ENCODE data around the gene PLEKHD1. TPM values are rescaled to one million over a fixed set of nuclear protein-coding genes. Genes with fewer than 3 reads are reported as not detected.

The PLEKHD1 gene
- total RNA-seq, 2 experiments from 2014 or later, result 0.09 to 0.19 TPM

GRCh38 chr14:69471436-69471835, 13.1 kb upstream of the PLEKHD1 start:
- H3K4me3 ChIP-seq (ENCODE audit: low read depth, low read length, poor library complexity, severe bottlenecking), result no peak overlapping the region
- H2AFZ ChIP-seq (ENCODE audit: low read length), result no peak overlapping the region
- no peaks in the 10 kb centered on the region for H3K36me3 ChIP-seq (ENCODE audit: insufficient read depth, low read length)
- H3K4me2 ChIP-seq (ENCODE audit: low read length), result no peak overlapping the region
- BruUV-seq (replicated peaks), result no TSS peak
- no peaks in the 10 kb centered on the region for H3K9me2 ChIP-seq (ENCODE audit: insufficient read depth, low read length)
- H3K9me3 ChIP-seq (ENCODE audit: low read length), result no peaks in the 10 kb centered on the region
- no peak overlapping the region for H3K27ac ChIP-seq (ENCODE audit: low read depth, low read length, poor library complexity, severe bottlenecking)
- intact Hi-C loops (cut with micrococcal nuclease; ENCODE audit: unreplicated experiment), result no loop called here
- no peaks in the 10 kb centered on the region for H4K20me1 ChIP-seq (ENCODE audit: insufficient read depth, low read length)
- H3K4me1 ChIP-seq (ENCODE audit: insufficient read depth, low read length, poor library complexity, severe bottlenecking), result no peaks in the 10 kb centered on the region
- CTCF ChIA-PET (ENCODE audit: unreplicated experiment), result no interaction called here
- no peak for DNase-seq (ENCODE audit: low spot score)
- H3K79me2 ChIP-seq (ENCODE audit: insufficient read depth, low read depth, low read length), result no peaks in the 10 kb centered on the region
- no peak for TF ChIP-seq EZH2phosphoT487 (IDR thresholded peaks at IDR 0.05; ENCODE audit: borderline replicate concordance, low read depth, low read length)
- no peak for TF ChIP-seq CTCF (conservative IDR thresholded peaks at IDR 0.05; ENCODE audit: low read length)
- POLR2A ChIA-PET, result interaction anchor here (0.6 kb wide), 2 partner anchors 25 to 117 kb away, joined by 3 to 5 read pairs; no protein-coding TSS in a partner anchor

GRCh38 chr14:69471916-69472315, 12.6 kb upstream of the PLEKHD1 start:
- BruUV-seq (replicated peaks), result no TSS peak
- Histone ChIP-seq H3K4me3 (ENCODE audit: low read depth, low read length, poor library complexity, severe bottlenecking) (no peak overlapping the region), H3K9me2 (ENCODE audit: insufficient read depth, low read length) (no peaks in the 10 kb centered on the region), H3K36me3 (ENCODE audit: insufficient read depth, low read length) (no peaks in the 10 kb centered on the region), H3K9me3 (ENCODE audit: low read length) (no peaks in the 10 kb centered on the region), H3K4me1 (ENCODE audit: insufficient read depth, low read length, poor library complexity, severe bottlenecking) (no peaks in the 10 kb centered on the region), H3K27ac (ENCODE audit: low read depth, low read length, poor library complexity, severe bottlenecking) (no peak overlapping the region), H3K4me2 (ENCODE audit: low read length) (no peak overlapping the region), H2AFZ (ENCODE audit: low read length) (no peak overlapping the region), H4K20me1 (ENCODE audit: insufficient read depth, low read length) (no peaks in the 10 kb centered on the region), H3K79me2 (ENCODE audit: insufficient read depth, low read depth, low read length) (no peaks in the 10 kb centered on the region)
- intact Hi-C loops (cut with micrococcal nuclease; ENCODE audit: unreplicated experiment), result no loop called here
- POLR2A ChIA-PET, result interaction anchor here (0.6 kb wide), 3 partner anchors 25 to 163 kb away, joined by 3 to 5 read pairs (median 4); no protein-coding TSS in a partner anchor
- TF ChIP-seq EZH2phosphoT487 (IDR thresholded peaks at IDR 0.05; ENCODE audit: borderline replicate concordance, low read depth, low read length) (no peak), CTCF (conservative IDR thresholded peaks at IDR 0.05; ENCODE audit: low read length) (no peak)
- CTCF ChIA-PET (ENCODE audit: unreplicated experiment), result no interaction called here
- DNase-seq (ENCODE audit: low spot score), result no peak

GRCh38 chr14:69473260-69473659, 11.3 kb upstream of the PLEKHD1 start:
- intact Hi-C loops (cut with micrococcal nuclease; ENCODE audit: unreplicated experiment), result no loop called here
- Histone ChIP-seq H3K9me3 (ENCODE audit: low read length) (no peaks in the 10 kb centered on the region), H3K4me2 (ENCODE audit: low read length) (no peak overlapping the region), H3K36me3 (ENCODE audit: insufficient read depth, low read length) (no peaks in the 10 kb centered on the region), H3K4me1 (ENCODE audit: insufficient read depth, low read length, poor library complexity, severe bottlenecking) (no peaks in the 10 kb centered on the region), H3K4me3 (ENCODE audit: low read depth, low read length, poor library complexity, severe bottlenecking) (no peak overlapping the region), H2AFZ (ENCODE audit: low read length) (no peak overlapping the region), H3K9me2 (ENCODE audit: insufficient read depth, low read length) (no peaks in the 10 kb centered on the region), H3K79me2 (ENCODE audit: insufficient read depth, low read depth, low read length) (no peaks in the 10 kb centered on the region), H3K27ac (ENCODE audit: low read depth, low read length, poor library complexity, severe bottlenecking) (no peak overlapping the region), H4K20me1 (ENCODE audit: insufficient read depth, low read length) (no peaks in the 10 kb centered on the region)
- BruUV-seq (replicated peaks), result no TSS peak
- no peak for DNase-seq (ENCODE audit: low spot score)
- TF ChIP-seq EZH2phosphoT487 (IDR thresholded peaks at IDR 0.05; ENCODE audit: borderline replicate concordance, low read depth, low read length) (no peak), CTCF (conservative IDR thresholded peaks at IDR 0.05; ENCODE audit: low read length) (no peak)
- CTCF ChIA-PET (ENCODE audit: unreplicated experiment), result no interaction called here
- POLR2A ChIA-PET, result no interaction called here

Measured in OCI-LY7 (cell line).